ENCODE results near the gene MPZL1. TPM values are rescaled to one million over a fixed set of nuclear protein-coding genes. Genes with fewer than 3 reads are reported as not detected.

MPZL1 gene
- total RNA-seq, 1 experiment from 2014 or later, result 71.7 TPM

- no peak for TF ChIP-seq NR3C1 (CRISPR knock-in tag; conservative IDR thresholded peaks at IDR 0.05; ENCODE audit: low read depth)
Observed at GRCh38 chr1:167678838-167679237, 42.9 kb upstream of the MPZL1 start (continued).

GRCh38 chr1:167679714-167680113 is 42.1 kb upstream of the MPZL1 start:
- ATAC-seq (no peak), DNase-seq (ENCODE audit: low spot score) (no peak)
- POLR2A ChIA-PET, result no interaction called here
- H3K4me1 Mint-ChIP-seq, result peaks cover 15% of the 10 kb centered on the region
- no peak for TF ChIP-seq GABPB1 (CRISPR knock-in tag; IDR thresholded peaks at IDR 0.05)
- TF ChIP-seq KAT7 (CRISPR knock-in tag; IDR thresholded peaks at IDR 0.05; ENCODE audit: borderline replicate concordance), result no peak
- TF ChIP-seq NR3C1 (CRISPR knock-in tag; conservative IDR thresholded peaks at IDR 0.05; ENCODE audit: low read depth), result no peak
- TF ChIP-seq PRDM15 (CRISPR knock-in tag; IDR thresholded peaks at IDR 0.05), result no peak
- TF ChIP-seq TCF7 (CRISPR knock-in tag; IDR thresholded peaks at IDR 0.05; ENCODE audit: low read depth), result no peak
- no peak for TF ChIP-seq E2F4 (CRISPR knock-in tag; IDR thresholded peaks at IDR 0.05; ENCODE audit: borderline replicate concordance, low read depth)
- TF ChIP-seq CDX4 (CRISPR knock-in tag; IDR thresholded peaks at IDR 0.05; ENCODE audit: borderline replicate concordance), result no peak
- no peak for TF ChIP-seq ZNF121 (CRISPR knock-in tag; IDR thresholded peaks at IDR 0.05)
- no peak for TF ChIP-seq MAX (CRISPR knock-in tag; IDR thresholded peaks at IDR 0.05)
- TF ChIP-seq NR2C2 (CRISPR knock-in tag; IDR thresholded peaks at IDR 0.05), result no peak
- TF ChIP-seq NR1H2 (CRISPR knock-in tag; IDR thresholded peaks at IDR 0.05), result no peak
- TF ChIP-seq ARID4B (CRISPR knock-in tag; IDR thresholded peaks at IDR 0.05; ENCODE audit: borderline replicate concordance), result no peak
- TF ChIP-seq ELF4 (CRISPR knock-in tag; IDR thresholded peaks at IDR 0.05; ENCODE audit: low read depth), result no peak
- TF ChIP-seq HMGXB4 (CRISPR knock-in tag; IDR thresholded peaks at IDR 0.05), result no peak
- no peak for TF ChIP-seq MXD4 (CRISPR knock-in tag; IDR thresholded peaks at IDR 0.05; ENCODE audit: borderline replicate concordance)
- no peak for TF ChIP-seq CREM (CRISPR knock-in tag; IDR thresholded peaks at IDR 0.05)
- no peak for TF ChIP-seq ATF3 (CRISPR knock-in tag; conservative IDR thresholded peaks at IDR 0.05)
- no peak for TF ChIP-seq NFYB (CRISPR knock-in tag; conservative IDR thresholded peaks at IDR 0.05; ENCODE audit: low read depth)
- no peak for TF ChIP-seq CREB1 (CRISPR knock-in tag; IDR thresholded peaks at IDR 0.05)
- TF ChIP-seq ZNF138 (CRISPR knock-in tag; conservative IDR thresholded peaks at IDR 0.05), result no peak
- H3K27me3 Mint-ChIP-seq (ENCODE audit: low read depth), result no peaks in the 10 kb centered on the region
- CTCF ChIA-PET, result no interaction called here
- no peak overlapping the region for H3K27ac Mint-ChIP-seq
- H3K36me3 Mint-ChIP-seq, result no peaks in the 10 kb centered on the region
- no peak overlapping the region for H3K4me3 Mint-ChIP-seq
- H3K9me3 Mint-ChIP-seq, result no peaks in the 10 kb centered on the region

Measured in WTC11 (cell line).